Measurements from ENCODE around the gene CAMSAP1.

Gene CAMSAP1

DNA sequence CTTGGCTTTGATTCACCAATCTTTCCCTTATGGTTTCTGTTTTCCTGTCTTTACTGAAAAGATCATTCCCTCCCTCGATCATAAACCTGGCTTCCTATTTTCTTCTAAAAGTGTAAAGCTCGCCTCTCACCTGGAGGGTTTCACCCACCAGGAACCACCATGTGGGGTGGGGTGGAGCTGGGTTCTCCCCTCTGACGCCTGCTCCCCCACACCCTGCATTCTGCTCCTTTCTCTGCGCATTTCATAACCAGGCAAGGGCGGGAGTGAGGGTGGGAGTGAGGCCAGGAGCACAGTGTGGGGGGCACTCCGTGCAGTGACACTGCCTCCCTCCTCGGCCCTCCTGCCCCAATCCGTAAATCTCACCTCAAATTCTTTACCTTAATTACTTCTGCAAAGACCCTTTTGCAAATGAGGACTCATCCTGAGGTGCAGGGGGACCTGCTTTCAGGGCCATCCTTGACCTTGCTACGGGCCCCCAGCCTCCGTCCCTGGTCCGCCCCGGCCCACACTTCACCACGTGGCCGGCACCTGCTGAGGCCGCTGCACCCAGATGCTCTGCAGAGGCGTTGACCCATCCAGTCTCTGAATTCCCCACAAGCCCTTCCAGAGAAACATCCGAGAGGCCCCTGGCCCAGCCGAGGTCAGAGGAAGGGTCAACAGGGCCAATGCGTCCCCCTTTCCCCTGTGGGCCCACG, 146.0 kb downstream of the CAMSAP1 start:
- no peak for DNase-seq (ENCODE audit: low spot score)

DNA sequence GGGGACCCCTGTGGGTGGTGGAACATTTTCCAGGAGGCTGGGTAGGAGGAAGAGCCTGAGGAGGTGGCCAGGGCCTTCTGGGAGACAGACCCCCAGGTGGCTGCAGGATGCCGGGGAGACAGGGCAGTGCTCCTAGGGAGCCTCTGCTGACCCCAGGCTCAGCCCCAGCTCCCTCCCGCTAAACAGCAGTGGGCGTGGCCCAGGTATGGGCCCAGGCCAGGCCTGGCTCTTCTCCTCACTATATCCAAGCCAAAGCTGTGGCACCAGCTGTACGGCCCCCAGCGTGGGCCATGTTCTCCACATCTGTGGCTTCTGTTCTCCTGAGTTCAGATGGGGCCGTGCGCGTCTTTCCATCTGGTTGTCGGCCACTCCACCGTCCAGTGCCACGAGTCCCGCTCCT, 146.9 kb downstream of the CAMSAP1 start:
- no peak for DNase-seq (ENCODE audit: low spot score)

DNA sequence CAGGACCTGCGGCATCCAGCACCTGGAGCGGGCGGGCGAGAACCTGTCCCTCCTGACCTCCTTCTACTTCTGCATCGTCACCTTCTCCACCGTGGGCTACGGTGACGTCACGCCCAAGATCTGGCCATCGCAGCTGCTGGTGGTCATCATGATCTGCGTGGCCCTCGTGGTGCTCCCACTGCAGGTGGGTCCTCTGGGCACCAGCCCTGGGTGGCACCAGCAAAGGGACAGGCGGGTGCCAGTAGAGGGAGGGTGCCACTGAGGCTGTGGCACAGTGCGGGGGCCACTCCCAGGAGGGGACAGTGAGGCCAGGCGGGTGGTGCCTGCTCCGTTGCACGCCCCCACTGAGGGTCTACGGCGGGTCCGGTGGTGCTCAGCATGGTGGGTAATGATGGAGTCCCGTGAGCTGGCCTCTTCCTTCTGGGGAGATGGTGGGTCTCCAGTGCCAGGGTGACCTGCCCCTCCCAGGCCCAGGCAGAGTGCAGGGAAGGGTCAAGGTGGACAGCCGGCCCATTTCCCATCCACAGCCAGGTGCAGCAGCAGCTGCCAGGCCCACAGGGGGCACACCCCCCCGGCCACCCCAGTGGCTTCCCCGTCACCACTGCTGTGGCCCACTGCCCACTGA, 147.6 kb downstream of the CAMSAP1 start:
- no peak for DNase-seq (ENCODE audit: low spot score)

DNA sequence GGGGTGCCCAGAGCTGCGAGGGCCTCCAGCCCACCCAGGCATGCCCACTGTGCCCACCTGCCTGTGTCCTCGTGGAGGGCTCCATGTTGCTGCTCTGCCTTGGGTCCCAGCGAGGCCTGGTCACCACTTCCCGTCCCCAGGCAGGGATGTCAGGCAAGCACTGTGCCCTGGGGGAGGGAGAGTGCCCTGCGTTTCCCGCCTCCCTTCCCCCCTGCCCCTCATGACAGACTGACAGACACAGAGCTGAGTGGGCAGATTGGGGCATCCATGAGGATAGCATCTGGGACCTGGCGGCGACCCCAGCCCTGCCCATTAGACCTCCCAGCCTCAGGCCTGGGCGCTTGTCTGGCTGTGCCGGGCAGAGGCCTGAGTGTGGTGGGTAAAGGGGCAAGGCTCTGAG, 148.5 kb downstream of the CAMSAP1 start:
- no peak for DNase-seq (ENCODE audit: low spot score)

Measured in globus pallidus (tissue), 1 donor.